Neural progenitor cell (in vitro differentiated cells): ENCODE results near the gene GSTA4.

Source experiments
- EZH2 ChIP-seq: fragments of 200-600 bp; sonication (generic); IDR thresholded peaks from 2 replicates; pipeline ENCODE4 v1.6.1; 2017; ENCODE audit warnings: antibody characterized with exemption, mild to moderate bottlenecking, moderate library complexity
- EZH2phosphoT487 ChIP-seq: fragments of 200-600 bp; sonication (generic); IDR thresholded peaks from 2 replicates; pipeline ENCODE4 v1.6.1; 2017; ENCODE audit warnings: antibody characterized with exemption
- TF ChIP-seq, protein P1 (sequence below): fragments of 200-600 bp; sonication (generic); IDR thresholded peaks from 2 replicates; pipeline ENCODE4 v1.5.1; 2017; ENCODE audit warnings: antibody characterized with exemption, mild to moderate bottlenecking

- TF ChIP-seq, protein P1, sequence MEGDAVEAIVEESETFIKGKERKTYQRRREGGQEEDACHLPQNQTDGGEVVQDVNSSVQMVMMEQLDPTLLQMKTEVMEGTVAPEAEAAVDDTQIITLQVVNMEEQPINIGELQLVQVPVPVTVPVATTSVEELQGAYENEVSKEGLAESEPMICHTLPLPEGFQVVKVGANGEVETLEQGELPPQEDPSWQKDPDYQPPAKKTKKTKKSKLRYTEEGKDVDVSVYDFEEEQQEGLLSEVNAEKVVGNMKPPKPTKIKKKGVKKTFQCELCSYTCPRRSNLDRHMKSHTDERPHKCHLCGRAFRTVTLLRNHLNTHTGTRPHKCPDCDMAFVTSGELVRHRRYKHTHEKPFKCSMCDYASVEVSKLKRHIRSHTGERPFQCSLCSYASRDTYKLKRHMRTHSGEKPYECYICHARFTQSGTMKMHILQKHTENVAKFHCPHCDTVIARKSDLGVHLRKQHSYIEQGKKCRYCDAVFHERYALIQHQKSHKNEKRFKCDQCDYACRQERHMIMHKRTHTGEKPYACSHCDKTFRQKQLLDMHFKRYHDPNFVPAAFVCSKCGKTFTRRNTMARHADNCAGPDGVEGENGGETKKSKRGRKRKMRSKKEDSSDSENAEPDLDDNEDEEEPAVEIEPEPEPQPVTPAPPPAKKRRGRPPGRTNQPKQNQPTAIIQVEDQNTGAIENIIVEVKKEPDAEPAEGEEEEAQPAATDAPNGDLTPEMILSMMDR: no peak
- TF ChIP-seq EZH2: no peak
- TF ChIP-seq EZH2phosphoT487: no peak
Observed at GRCh38 chr6:52998603-52999002, 3.5 kb upstream of the GSTA4 start.
